ENCODE measurements around the gene FRAS1.

- no peak for TF ChIP-seq CTCF (IDR thresholded peaks at IDR 0.05)
- no peak for TF ChIP-seq POLR2A (IDR thresholded peaks at IDR 0.05)
- TF ChIP-seq POLR2AphosphoS5 (IDR thresholded peaks at IDR 0.05): no peak
Measured at GRCh38 chr4:78460368-78460767, 403.2 kb downstream of the FRAS1 start.

Data from breast epithelium (tissue), 3 donors.